NK-92 treated with Interleukin-12 subunit alpha and Interleukin-12 subunit beta, amount 100 ng/mL, for 24 hours (cell line): Measurements from ENCODE around the gene MTCL3.

Source experiments
- DNase-seq: peaks from one replicate; lab custom pipeline; 2025; lab: John Stamatoyannopoulos, UW

Gene MTCL3

GRCh38 chr6:127423921-127424320 is 95.2 kb downstream of the MTCL3 start:
- no peak for DNase-seq
